Activated CD8-positive, alpha-beta memory T cell treated with anti-CD3 and anti-CD28 coated beads, Interleukin-2, amount 50 U/mL, for 1 hour (primary cell): Measurements from ENCODE around the gene CAMK2D.

Experiments used
- DNase-seq: peaks from one replicate; pipeline ENCODE4 v3.0.0-alpha.2; 2020; ENCODE audit errors: extremely low read depth

The CAMK2D gene

GRCh38 chr4:113637823-113638561 is 123.5 kb downstream of the CAMK2D start:
- no peak for DNase-seq

DNA sequence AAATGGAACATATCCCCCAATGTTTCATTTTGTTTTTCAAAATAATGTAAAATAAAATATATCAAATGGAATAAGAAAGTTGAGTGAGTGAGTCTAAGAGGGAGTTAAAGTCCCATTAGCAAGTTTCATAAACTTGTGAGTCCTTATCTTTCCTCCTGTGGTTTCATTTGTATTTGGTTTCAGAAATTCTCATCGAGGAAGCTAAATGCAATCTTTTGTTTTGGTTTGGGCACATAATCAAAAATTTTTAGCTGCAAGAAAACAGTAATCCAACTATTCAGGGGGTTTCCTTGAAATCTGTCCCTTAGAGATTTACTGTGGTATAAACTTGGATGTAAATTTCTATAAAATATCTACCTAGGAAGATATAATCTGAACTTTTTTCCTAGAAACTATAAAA is 124.2 kb downstream of the CAMK2D start:
- no peak for DNase-seq

GRCh38 chr4:113636877-113637276 is 124.7 kb downstream of the CAMK2D start:
- no peak for DNase-seq

- no peak for DNase-seq
These were observed 125.1 kb downstream of the CAMK2D start for GRCh38 chr4:113636438-113636818.

DNA sequence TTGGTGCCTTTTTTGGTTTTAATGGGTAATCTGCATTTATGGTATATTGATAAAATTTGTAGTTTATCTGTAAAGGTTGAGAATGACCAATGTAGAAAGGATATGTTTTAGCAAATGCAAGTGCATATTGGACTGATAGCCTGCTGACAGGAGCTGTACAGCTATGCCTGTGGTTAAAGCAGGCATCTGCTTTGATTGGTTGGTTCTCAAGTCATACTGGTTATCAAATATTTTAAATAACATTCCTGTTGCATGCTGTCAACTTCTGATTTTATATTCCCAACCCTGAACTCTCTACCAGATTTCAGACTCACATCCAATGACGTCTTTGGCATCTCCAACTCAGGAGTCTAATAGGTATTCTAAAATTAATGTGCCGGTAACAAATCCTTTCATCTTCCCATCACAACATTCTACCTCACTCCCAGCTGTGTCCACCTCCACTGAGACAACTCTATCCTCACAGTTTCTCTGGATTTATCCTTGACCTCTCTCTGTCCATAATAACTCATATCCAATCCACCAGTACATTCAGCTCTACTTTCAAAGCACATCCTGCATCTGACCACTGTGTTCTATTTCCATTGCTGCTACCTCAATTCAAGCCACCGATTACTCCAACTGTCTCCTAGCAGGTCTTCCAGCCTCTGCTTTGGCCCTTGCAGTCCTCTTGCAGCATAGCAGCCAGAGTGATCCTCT is 125.7 kb downstream of the CAMK2D start:
- no peak for DNase-seq

DNA sequence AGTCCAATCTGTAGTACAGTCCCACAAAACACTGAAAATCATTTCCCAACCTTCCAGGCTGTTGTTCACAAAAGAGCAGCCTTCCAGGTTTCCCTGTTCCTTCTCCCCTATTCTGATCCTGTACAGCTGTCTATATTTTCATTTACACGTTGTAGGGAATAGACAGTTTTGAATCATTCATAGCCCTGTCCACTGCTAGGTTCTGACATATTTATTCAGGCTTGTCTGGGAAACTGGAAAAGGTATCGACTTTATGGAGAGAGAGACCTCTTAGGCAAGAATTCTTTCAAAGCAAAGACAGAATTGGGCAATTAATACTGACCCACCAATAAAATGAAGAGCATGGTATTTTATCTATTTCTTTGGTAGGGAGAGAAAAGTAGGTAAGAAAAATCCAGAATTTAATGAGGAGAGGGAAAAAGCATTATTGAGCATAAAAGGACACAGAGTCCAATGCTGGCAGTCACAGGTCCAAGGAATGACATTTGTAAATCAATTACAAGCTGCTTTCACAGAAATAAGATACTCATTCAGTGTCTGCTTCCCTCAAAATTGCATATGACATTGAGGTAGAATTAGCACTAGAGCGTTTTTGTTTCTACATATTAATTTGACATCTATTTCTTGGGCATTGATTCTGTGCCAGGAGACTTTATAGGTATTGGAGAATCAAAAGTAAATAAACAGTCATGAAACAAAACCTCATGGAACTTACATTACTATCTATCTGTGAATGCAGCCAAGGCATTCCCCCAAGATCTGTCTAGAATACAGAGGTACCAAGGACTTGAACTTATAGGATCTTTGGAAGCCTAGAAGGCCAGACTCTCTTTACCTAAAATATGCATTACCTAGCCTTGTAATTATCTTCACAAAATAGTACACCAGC is 127.2 kb downstream of the CAMK2D start:
- no peak for DNase-seq

DNA sequence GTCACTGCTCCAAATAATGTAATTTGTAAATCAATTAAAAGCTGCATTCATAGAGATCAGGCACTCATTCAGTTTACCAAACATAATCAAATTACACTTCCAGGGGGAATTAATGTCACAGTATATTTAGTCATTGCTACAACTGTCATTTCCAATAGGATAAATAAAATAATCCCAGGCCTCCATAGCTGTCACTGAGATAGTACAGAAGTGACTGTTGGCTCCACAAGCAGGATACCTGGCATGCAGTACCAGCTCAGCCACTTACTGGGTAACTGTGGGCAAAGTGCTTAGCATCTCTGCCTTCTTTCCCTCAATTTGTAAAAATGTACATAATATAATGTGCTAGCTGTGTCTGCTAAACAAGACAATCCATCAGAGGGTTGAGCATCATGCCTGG is 128.1 kb downstream of the CAMK2D start:
- DNase-seq: no peak

DNA sequence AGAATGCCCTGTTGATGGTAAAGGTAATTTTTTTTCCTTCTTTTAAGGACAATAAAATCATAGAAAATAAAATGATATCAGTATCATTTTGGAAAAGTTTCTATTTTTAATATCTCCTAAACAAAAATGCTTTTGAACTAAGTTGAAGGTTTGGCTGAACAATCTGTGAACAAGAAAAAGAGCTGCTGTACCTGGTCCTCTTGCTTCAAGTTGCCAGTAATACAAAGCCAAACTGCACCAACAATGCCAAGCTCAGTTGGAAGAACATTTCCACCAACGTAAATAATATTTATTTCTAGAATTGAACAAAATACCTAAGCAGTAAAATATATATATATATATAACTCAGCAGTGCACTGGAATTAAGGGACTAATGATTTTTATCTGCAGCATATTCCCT is 132.8 kb downstream of the CAMK2D start:
- no peak for DNase-seq

GRCh38 chr4:113627321-113627720 is 134.2 kb downstream of the CAMK2D start:
- DNase-seq: no peak

- no peak for DNase-seq
These were observed 135.6 kb downstream of the CAMK2D start for GRCh38 chr4:113625902-113626301.

DNA sequence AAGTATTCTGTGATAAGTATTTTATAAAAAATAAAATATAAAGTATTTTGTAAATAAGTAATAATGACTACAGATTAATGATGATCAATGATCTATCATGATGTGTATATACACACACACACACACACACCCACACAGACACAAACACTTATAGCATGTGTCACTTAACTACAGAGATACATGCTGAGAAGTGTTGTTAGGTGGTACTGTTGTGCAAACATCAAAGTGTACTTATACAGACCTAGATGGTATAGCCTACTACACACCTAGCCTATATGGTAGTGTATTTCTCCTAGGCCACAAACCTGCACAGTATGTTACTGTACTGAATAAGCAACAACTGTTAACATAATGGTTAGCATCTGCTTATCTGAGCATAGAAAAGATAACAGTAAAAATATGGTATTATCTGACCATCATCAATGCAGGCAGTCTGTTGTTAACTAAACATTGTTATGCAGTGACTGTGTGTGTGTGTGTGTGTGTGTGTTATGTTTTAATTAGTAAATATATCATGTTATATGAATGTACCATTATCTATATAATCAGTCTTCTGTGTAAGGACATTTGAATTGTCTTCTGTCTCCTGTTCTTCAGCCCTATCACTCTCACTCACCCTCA is 138.2 kb downstream of the CAMK2D start:
- no peak for DNase-seq

- no peak for DNase-seq
These were observed 139.9 kb downstream of the CAMK2D start for GRCh38 chr4:113621633-113622032.

DNA sequence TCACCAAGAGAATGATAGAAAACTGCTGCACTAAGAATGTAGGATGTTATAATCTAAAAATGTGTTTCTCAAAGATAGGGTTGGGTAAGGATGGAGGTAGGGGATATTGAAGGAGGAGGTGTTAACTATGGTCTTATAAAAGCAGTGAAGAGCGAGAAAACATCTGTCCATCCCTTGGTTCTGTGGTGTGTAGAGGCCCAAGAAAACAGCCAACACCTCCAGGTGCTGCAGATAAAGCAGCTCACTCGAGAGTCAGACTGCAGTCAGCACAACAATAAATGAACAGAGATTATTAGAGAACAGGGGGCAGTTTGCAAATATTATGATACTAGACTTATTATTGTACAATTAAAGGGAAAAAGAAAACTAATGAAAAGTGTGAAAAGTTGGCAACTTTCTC is 141.5 kb downstream of the CAMK2D start:
- DNase-seq: no peak

GRCh38 chr4:113619526-113619925 is 142.0 kb downstream of the CAMK2D start:
- no peak for DNase-seq

GRCh38 chr4:113618205-113618604 is 143.3 kb downstream of the CAMK2D start:
- DNase-seq: no peak

- DNase-seq: no peak
These were observed 144.3 kb downstream of the CAMK2D start for GRCh38 chr4:113617195-113617594.

DNA sequence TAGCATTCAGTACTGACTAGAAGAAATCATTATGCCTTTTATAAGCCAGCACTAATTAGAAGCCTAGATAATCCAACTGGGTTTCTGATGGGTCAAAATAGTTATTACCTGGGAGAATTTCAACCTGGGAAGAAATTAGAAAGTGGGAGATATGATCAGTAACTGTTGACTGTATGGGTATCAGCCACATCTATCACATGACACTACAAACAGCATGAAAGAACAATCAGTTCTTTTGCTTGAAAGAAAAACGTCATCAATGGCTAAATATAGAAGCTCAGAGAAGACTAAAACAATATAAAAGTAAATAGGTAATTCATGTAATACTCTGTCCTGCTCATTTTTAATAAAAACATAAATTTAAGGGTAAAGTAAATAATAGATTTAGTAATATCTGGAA is 145.1 kb downstream of the CAMK2D start:
- DNase-seq: no peak

DNA sequence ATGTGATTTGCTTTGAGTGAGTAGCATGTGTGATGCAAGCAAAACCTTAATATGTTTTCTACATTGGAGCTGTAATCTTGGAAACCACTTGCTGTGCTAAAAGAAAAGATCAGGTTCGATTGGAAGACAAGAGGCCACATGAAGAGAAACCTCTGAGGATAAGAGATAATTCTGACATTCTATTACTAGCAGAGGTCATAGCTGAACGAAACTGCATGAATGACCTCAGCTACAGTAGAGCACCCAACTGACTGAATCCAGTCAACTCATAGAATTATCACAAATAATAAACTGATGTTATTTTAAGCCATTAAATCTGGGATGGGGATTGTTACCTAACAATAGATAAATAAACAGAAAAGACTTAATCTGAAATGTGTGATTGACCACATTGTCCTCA is 147.1 kb downstream of the CAMK2D start:
- no peak for DNase-seq

DNA sequence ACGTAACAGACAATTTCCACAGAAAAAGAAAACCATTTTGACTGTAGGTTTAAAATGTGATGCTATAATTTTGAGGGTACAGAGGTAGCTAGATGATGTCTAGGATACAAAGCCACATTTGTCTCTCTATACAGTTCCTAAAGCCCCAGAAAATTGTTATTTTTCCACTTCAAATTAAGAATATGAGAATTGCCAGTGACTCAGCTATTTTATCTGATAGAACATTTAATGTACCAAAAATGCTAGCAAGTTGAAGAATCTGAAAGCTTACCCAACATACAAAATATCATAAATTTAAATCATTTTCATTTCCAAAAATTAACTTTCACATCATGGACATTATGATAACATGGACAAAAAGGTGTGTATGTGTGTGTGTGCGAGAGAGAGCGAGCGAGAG is 148.0 kb downstream of the CAMK2D start:
- DNase-seq: no peak

- DNase-seq: no peak
These were observed 151.0 kb downstream of the CAMK2D start for GRCh38 chr4:113610537-113610936.

GRCh38 chr4:113607998-113608397 is 153.5 kb downstream of the CAMK2D start:
- DNase-seq: no peak

GRCh38 chr4:113607147-113607720 is 154.3 kb downstream of the CAMK2D start:
- no peak for DNase-seq
